HEK293 (cell line): ENCODE results near the gene PPID.

Experiments
- CTCF ChIA-PET: fragments of 350-600 bp; formaldehyde crosslinking; extraction: SDS; loops from one replicate; lab custom pipeline; 2021; ENCODE audit warnings: antibody characterized with exemption; lab: Yijun Ruan, JAX
- POLR2A ChIA-PET: fragments of 300-600 bp; formaldehyde crosslinking; extraction: SDS; loops from one replicate; lab custom pipeline; 2020; ENCODE audit warnings: antibody characterized with exemption, inconsistent platforms; lab: Yijun Ruan, JAX
- H3K27ac ChIP-seq: fragments of 200-500 bp; sonication (Bioruptor generic); 2 replicates; pipeline ENCODE4 v1.5.1; 2014; ENCODE audit warnings: low read depth, low read length, control low read depth, inconsistent platforms; ENCODE audit errors: extremely low read depth
- H3K36me3 ChIP-seq, 2 experiments: fragments of 200-500 bp in 1 of 2; sonication (Bioruptor generic) in 1 of 2; 1 replicate in 1 of 2; 2 replicates in 1 of 2; pipeline ENCODE4 v1.5.1; 2014 to 2017; ENCODE audit warnings: inconsistent platforms in 2 of 2, low read length in 2 of 2; ENCODE audit not compliant: control insufficient read depth in 2 of 2, insufficient read depth in 1 of 2
- H3K4me1 ChIP-seq: fragments of 200-500 bp; sonication (Bioruptor generic); 2 replicates; pipeline ENCODE4 v1.5.1; 2014; ENCODE audit warnings: mild to moderate bottlenecking, low read length, inconsistent platforms; ENCODE audit not compliant: control insufficient read depth, insufficient read depth
- H3K4me3 ChIP-seq: 2 replicates; pipeline ENCODE4 v1.5.1; 2011; ENCODE audit warnings: low read depth, mild to moderate bottlenecking, control low read depth, low read length, moderate library complexity
- H3K9me3 ChIP-seq: fragments of 200-500 bp; sonication (Bioruptor generic); 2 replicates; pipeline ENCODE4 v1.5.1; 2014; ENCODE audit warnings: low read depth, low read length, inconsistent platforms; ENCODE audit not compliant: control insufficient read depth, insufficient read depth
- FEZF1 ChIP-seq: fragments of 450-650 bp; formaldehyde crosslinking; IDR thresholded peaks from 2 replicates; pipeline ENCODE4 v1.5.1; 2016; ENCODE audit warnings: missing biosample characterization, missing genetic modification characterization
- GLI4 ChIP-seq: fragments of 450-650 bp; formaldehyde crosslinking; IDR thresholded peaks from 2 replicates; pipeline ENCODE4 v1.5.1; 2016; ENCODE audit warnings: missing biosample characterization, missing genetic modification characterization
- OVOL3 ChIP-seq: fragments of 450-650 bp; formaldehyde crosslinking; IDR thresholded peaks from 2 replicates; pipeline ENCODE4 v1.5.1; 2016; ENCODE audit warnings: missing biosample characterization, missing genetic modification characterization
- PRDM1 ChIP-seq: fragments of 450-650 bp; formaldehyde crosslinking; IDR thresholded peaks from 2 replicates; pipeline ENCODE4; 2016; ENCODE audit warnings: missing biosample characterization, missing genetic modification characterization
- ZBTB17 ChIP-seq: fragments of 450-650 bp; formaldehyde crosslinking; IDR thresholded peaks from 2 replicates; pipeline ENCODE4 v1.5.1; 2016; ENCODE audit warnings: missing biosample characterization, missing genetic modification characterization
- ZBTB21 ChIP-seq: fragments of 450-650 bp; formaldehyde crosslinking; IDR thresholded peaks from 2 replicates; pipeline ENCODE4 v1.5.1; 2017; ENCODE audit warnings: missing biosample characterization, missing genetic modification characterization
- ZBTB48 ChIP-seq: fragments of 450-650 bp; formaldehyde crosslinking; IDR thresholded peaks from 2 replicates; pipeline ENCODE4 v1.5.1; 2016; ENCODE audit warnings: missing biosample characterization, missing genetic modification characterization
- ZNF140 ChIP-seq: fragments of 450-650 bp; formaldehyde crosslinking; IDR thresholded peaks from 2 replicates; pipeline ENCODE4 v1.5.1; 2016; ENCODE audit warnings: missing biosample characterization, missing genetic modification characterization
- ZNF184 ChIP-seq: fragments of 450-650 bp; IDR thresholded peaks from 2 replicates; pipeline ENCODE4 v1.5.1; 2018; ENCODE audit warnings: missing biosample characterization, mild to moderate bottlenecking, missing genetic modification characterization
- ZNF2 ChIP-seq: fragments of 450-650 bp; formaldehyde crosslinking; IDR thresholded peaks from 2 replicates; pipeline ENCODE4 v1.5.1; 2016; ENCODE audit warnings: missing biosample characterization, missing genetic modification characterization
- ZNF354C ChIP-seq: fragments of 450-650 bp; formaldehyde crosslinking; IDR thresholded peaks from 2 replicates; pipeline ENCODE4 v1.5.1; 2016; ENCODE audit warnings: missing biosample characterization, missing genetic modification characterization, low read depth, borderline replicate concordance
- ZNF391 ChIP-seq: fragments of 450-650 bp; formaldehyde crosslinking; IDR thresholded peaks from 2 replicates; pipeline ENCODE4 v1.5.1; 2016; ENCODE audit warnings: low read depth, missing biosample characterization, missing genetic modification characterization, borderline replicate concordance
- ZNF416 ChIP-seq: fragments of 450-650 bp; formaldehyde crosslinking; IDR thresholded peaks from 2 replicates; pipeline ENCODE4 v1.5.1; 2016; ENCODE audit warnings: missing biosample characterization, missing genetic modification characterization
- ZNF426 ChIP-seq: fragments of 450-650 bp; formaldehyde crosslinking; IDR thresholded peaks from 2 replicates; pipeline ENCODE4 v1.5.1; 2017; ENCODE audit warnings: missing biosample characterization, missing genetic modification characterization, mild to moderate bottlenecking, inconsistent platforms, moderate library complexity
- ZNF433 ChIP-seq: fragments of 450-650 bp; formaldehyde crosslinking; IDR thresholded peaks from 2 replicates; pipeline ENCODE4 v1.5.1; 2016; ENCODE audit warnings: missing biosample characterization, missing genetic modification characterization, low read depth
- ZNF561 ChIP-seq: fragments of 450-650 bp; IDR thresholded peaks from 2 replicates; pipeline ENCODE4 v1.5.1; 2018; ENCODE audit warnings: missing biosample characterization, missing genetic modification characterization, borderline replicate concordance
- ZNF600 ChIP-seq: fragments of 450-650 bp; formaldehyde crosslinking; IDR thresholded peaks from 2 replicates; pipeline ENCODE4 v1.5.1; 2016; ENCODE audit warnings: missing biosample characterization, missing genetic modification characterization
- ZNF610 ChIP-seq: fragments of 450-650 bp; formaldehyde crosslinking; IDR thresholded peaks from 2 replicates; pipeline ENCODE4 v1.5.1; 2016; ENCODE audit warnings: missing biosample characterization, missing genetic modification characterization, borderline replicate concordance
- ZNF654 ChIP-seq: fragments of 450-650 bp; formaldehyde crosslinking; IDR thresholded peaks from 2 replicates; pipeline ENCODE4 v1.5.1; 2016; ENCODE audit warnings: low read depth, missing biosample characterization, missing genetic modification characterization
- ZNF670 ChIP-seq: fragments of 450-650 bp; formaldehyde crosslinking; IDR thresholded peaks from 2 replicates; pipeline ENCODE4 v1.5.1; 2016; ENCODE audit warnings: missing biosample characterization, missing genetic modification characterization, low read depth
- ZSCAN23 ChIP-seq: fragments of 450-650 bp; formaldehyde crosslinking; IDR thresholded peaks from 2 replicates; pipeline ENCODE4 v1.5.1; 2016; ENCODE audit warnings: missing biosample characterization, missing genetic modification characterization
- ZSCAN30 ChIP-seq: fragments of 450-650 bp; IDR thresholded peaks from 2 replicates; pipeline ENCODE4 v1.5.1; 2018; ENCODE audit warnings: missing biosample characterization, mild to moderate bottlenecking, missing genetic modification characterization, moderate library complexity
- TF ChIP-seq, protein P1 (sequence below): fragments of 450-650 bp; formaldehyde crosslinking; IDR thresholded peaks from 2 replicates; pipeline ENCODE4 v1.5.1; 2016; ENCODE audit warnings: missing biosample characterization, missing genetic modification characterization
- TF ChIP-seq, protein P2 (sequence below): fragments of 450-650 bp; formaldehyde crosslinking; IDR thresholded peaks from 2 replicates; pipeline ENCODE4 v1.5.1; 2016; ENCODE audit warnings: missing biosample characterization, missing genetic modification characterization
- TF ChIP-seq, protein P3 (sequence below): fragments of 450-650 bp; formaldehyde crosslinking; IDR thresholded peaks from 2 replicates; pipeline ENCODE4 v1.5.1; 2016; ENCODE audit warnings: missing biosample characterization, missing genetic modification characterization

PPID gene

DNA sequence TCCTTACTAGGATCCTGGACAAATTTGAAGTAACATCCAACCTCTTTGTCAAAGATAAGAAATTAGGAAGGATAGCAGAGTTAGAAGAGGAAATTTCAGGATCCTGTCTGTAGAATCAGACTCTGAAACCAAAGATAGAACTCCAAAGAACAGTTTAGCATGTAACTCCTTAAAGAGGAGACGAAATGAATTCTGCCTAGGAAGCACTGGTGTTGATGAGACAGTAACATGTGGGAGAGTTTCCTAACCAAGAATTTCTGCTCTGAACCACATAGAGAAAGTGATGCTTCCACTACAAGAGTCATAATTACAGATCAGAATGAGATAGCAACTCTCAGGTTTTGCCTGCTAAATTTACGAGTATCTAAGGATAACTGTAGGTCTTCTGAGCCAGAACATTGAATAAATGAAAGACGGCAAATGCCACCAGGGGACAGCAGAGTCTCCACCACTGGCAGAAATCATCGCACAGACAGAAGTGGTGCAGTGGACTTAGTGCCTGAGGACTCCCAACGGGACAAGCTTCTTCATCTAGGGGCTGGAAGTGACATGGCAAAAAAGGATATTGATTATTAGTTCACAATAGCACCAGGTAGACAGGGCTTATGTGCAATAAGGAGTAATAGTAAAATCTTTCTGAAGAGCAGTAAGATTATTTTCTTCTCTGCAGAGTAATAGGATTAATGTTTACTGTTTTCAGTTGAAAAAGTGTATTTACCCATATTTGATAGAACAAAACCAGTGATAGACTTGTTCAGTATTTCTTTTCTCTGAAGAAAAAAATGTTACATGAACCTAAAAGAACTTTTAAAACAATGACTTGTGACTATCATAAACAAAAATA lies 6.7 kb upstream of the PPID start:
- Histone ChIP-seq H3K4me1 (no peaks in the 10 kb centered on the region), H3K4me3 (no peak overlapping the region), H3K9me3 (no peaks in the 10 kb centered on the region), H3K36me3 (no peaks in the 10 kb centered on the region), H3K27ac (no peak overlapping the region)
- CTCF ChIA-PET: interaction anchor here (0.6 to 1.6 kb wide), 9 partner anchors 53 to 280 kb away, joined by 3 to 18 read pairs (median 3); no protein-coding TSS in a partner anchor
- TF ChIP-seq, protein P1, sequence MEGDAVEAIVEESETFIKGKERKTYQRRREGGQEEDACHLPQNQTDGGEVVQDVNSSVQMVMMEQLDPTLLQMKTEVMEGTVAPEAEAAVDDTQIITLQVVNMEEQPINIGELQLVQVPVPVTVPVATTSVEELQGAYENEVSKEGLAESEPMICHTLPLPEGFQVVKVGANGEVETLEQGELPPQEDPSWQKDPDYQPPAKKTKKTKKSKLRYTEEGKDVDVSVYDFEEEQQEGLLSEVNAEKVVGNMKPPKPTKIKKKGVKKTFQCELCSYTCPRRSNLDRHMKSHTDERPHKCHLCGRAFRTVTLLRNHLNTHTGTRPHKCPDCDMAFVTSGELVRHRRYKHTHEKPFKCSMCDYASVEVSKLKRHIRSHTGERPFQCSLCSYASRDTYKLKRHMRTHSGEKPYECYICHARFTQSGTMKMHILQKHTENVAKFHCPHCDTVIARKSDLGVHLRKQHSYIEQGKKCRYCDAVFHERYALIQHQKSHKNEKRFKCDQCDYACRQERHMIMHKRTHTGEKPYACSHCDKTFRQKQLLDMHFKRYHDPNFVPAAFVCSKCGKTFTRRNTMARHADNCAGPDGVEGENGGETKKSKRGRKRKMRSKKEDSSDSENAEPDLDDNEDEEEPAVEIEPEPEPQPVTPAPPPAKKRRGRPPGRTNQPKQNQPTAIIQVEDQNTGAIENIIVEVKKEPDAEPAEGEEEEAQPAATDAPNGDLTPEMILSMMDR (tag by site-specific recombination): peak; percentile 68
- TF ChIP-seq ZBTB17 (tag by site-specific recombination) (peak; percentile 22; the same call in 1 of the 2 replicates), ZNF561 (0 out of 2 replicates have a peak, but pooled peaks have one; percentile 23), FEZF1 (tag by site-specific recombination) (no peak), ZSCAN30 (tag by site-specific recombination) (0 out of 2 replicates have a peak, but pooled peaks have one; percentile 29), ZNF600 (tag by site-specific recombination) (0 out of 2 replicates have a peak, but pooled peaks have one; percentile 37), ZNF433 (no peak), ZNF2 (0 out of 2 replicates have a peak, but pooled peaks have one; percentile 27), ZNF654 (tag by site-specific recombination) (peak; percentile 83), ZNF184 (tag by site-specific recombination) (no peak)
- POLR2A ChIA-PET: no interaction called here

DNA sequence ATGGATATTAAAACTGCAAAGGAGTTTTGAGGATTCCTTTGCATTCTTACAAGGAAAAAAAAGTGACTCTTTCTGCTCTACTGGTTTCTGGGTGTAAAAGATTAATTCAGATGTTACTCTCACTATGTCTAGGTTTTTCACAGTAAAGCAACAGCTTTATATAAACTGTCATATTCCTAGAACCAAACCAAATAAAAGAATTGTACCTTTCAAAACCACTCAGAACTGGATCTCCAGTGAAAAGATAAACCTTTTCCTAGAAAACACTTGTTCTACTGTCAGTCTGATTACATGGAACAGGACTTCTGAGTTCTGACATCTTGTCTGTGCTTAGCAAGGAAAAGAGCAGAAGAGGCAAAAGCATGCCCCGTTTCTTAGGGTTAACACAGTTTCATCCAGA lies 5.0 kb upstream of the PPID start:
- no peak overlapping the region for H3K4me3 ChIP-seq
- no peaks in the 10 kb centered on the region for H3K4me1 ChIP-seq
- no peaks in the 10 kb centered on the region for H3K9me3 ChIP-seq
- POLR2A ChIA-PET: no interaction called here
- CTCF ChIA-PET: no interaction called here
- no peak overlapping the region for H3K27ac ChIP-seq
- H3K36me3 ChIP-seq: no peaks in the 10 kb centered on the region
- TF ChIP-seq ZBTB48 (tag by site-specific recombination): no peak
- TF ChIP-seq, protein P2, sequence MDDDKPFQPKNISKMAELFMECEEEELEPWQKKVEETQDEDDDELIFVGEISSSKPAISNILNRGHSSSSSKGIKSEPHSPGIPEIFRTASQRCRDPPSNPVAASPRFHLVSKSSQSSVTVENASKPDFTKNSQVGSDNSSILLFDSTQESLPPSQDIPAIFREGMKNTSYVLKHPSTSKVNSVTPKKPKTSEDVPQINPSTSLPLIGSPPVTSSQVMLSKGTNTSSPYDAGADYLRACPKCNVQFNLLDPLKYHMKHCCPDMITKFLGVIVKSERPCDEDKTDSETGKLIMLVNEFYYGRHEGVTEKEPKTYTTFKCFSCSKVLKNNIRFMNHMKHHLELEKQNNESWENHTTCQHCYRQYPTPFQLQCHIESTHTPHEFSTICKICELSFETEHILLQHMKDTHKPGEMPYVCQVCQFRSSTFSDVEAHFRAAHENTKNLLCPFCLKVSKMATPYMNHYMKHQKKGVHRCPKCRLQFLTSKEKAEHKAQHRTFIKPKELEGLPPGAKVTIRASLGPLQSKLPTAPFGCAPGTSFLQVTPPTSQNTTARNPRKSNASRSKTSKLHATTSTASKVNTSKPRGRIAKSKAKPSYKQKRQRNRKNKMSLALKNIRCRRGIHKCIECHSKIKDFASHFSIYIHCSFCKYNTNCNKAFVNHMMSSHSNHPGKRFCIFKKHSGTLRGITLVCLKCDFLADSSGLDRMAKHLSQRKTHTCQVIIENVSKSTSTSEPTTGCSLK (tag by site-specific recombination): no peak
- TF ChIP-seq GLI4 (tag by site-specific recombination): no peak
- no peak for TF ChIP-seq ZBTB21 (tag by site-specific recombination)
- TF ChIP-seq ZNF391 (tag by site-specific recombination): no peak
- no peak for TF ChIP-seq ZNF610 (tag by site-specific recombination)
- no peak for TF ChIP-seq ZNF670 (tag by site-specific recombination)
- no peak for TF ChIP-seq OVOL3
- no peak for TF ChIP-seq ZSCAN23
- TF ChIP-seq ZNF416 (tag by site-specific recombination): no peak
- no peak for TF ChIP-seq ZNF426 (tag by site-specific recombination)
- no peak for TF ChIP-seq PRDM1 (tag by site-specific recombination)
- TF ChIP-seq, protein P3, sequence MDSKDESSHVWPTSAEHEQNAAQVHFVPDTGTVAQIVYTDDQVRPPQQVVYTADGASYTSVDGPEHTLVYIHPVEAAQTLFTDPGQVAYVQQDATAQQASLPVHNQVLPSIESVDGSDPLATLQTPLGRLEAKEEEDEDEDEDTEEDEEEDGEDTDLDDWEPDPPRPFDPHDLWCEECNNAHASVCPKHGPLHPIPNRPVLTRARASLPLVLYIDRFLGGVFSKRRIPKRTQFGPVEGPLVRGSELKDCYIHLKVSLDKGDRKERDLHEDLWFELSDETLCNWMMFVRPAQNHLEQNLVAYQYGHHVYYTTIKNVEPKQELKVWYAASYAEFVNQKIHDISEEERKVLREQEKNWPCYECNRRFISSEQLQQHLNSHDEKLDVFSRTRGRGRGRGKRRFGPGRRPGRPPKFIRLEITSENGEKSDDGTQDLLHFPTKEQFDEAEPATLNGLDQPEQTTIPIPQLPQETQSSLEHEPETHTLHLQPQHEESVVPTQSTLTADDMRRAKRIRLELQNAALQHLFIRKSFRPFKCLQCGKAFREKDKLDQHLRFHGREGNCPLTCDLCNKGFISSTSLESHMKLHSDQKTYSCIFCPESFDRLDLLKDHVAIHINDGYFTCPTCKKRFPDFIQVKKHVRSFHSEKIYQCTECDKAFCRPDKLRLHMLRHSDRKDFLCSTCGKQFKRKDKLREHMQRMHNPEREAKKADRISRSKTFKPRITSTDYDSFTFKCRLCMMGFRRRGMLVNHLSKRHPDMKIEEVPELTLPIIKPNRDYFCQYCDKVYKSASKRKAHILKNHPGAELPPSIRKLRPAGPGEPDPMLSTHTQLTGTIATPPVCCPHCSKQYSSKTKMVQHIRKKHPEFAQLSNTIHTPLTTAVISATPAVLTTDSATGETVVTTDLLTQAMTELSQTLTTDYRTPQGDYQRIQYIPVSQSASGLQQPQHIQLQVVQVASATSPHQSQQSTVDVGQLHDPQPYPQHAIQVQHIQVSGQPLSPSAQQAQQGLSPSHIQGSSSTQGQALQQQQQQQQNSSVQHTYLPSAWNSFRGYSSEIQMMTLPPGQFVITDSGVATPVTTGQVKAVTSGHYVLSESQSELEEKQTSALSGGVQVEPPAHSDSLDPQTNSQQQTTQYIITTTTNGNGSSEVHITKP: no peak
- TF ChIP-seq ZNF140 (tag by site-specific recombination): no peak
- no peak for TF ChIP-seq ZNF354C
